Panc1 (cell line): ENCODE measurements around the gene FKBP5. TPM values are rescaled to one million over a fixed set of nuclear protein-coding genes. Genes with fewer than 3 reads are reported as not detected.

ENCODE experiments used
- ATAC-seq: fragments of 200-7000 bp; cut with Tn5 transposase; 2 replicates; pipeline ENCODE4 v1.9.1; 2020; ENCODE audit warnings: mild to moderate bottlenecking, moderate library complexity
- BruUV-seq: library from RNA; stranded (reverse); fragments of 400-500 nt; replicated peaks from 2 replicates; lab custom pipeline; 2021; lab: Mats Ljungman, UMichigan
- CTCF ChIA-PET: fragments of 300-600 bp; sonication (Branson Sonifier 250); formaldehyde crosslinking; loops from one replicate; lab custom pipeline; 2022; ENCODE audit warnings: antibody characterized with exemption; lab: Charles Lee
- POLR2A ChIA-PET: fragments of 300-600 bp; sonication (Branson Sonifier 250); formaldehyde crosslinking; loops from one replicate; lab custom pipeline; 2022; ENCODE audit warnings: antibody characterized with exemption; lab: Charles Lee
- DNase-seq: peaks from one replicate; pipeline ENCODE4 v3.0.0-alpha.2; 2010; ENCODE audit warnings: low read depth, low spot score
- H3K27ac ChIP-seq: 2 replicates; pipeline ENCODE4 v1.5.1; 2011; ENCODE audit warnings: mild to moderate bottlenecking, low read length, inconsistent platforms
- H3K27me3 ChIP-seq: fragments of 200-500 bp; sonication (Bioruptor generic); 2 replicates; pipeline ENCODE4 v1.6.0; 2014; ENCODE audit warnings: low read length, inconsistent platforms; ENCODE audit not compliant: control insufficient read depth, insufficient read depth
- H3K36me3 ChIP-seq: fragments of 200-500 bp; sonication (Bioruptor generic); 2 replicates; pipeline ENCODE4 v1.5.1; 2014; ENCODE audit warnings: inconsistent platforms, mild to moderate bottlenecking, low read length, moderate library complexity; ENCODE audit not compliant: control insufficient read depth, insufficient read depth
- H3K4me1 ChIP-seq: 2 replicates; pipeline ENCODE4 v1.5.1; 2011; ENCODE audit warnings: inconsistent platforms, mild to moderate bottlenecking, low read length, moderate library complexity; ENCODE audit not compliant: control insufficient read depth, insufficient read depth
- H3K4me3 ChIP-seq, 2 experiments: 2 replicates each; pipeline ENCODE4 v1.5.1; 2011 to 2012; ENCODE audit warnings: low read depth in 2 of 2, low read length in 2 of 2, mild to moderate bottlenecking in 2 of 2, inconsistent platforms in 1 of 2, moderate library complexity in 1 of 2
- H3K9me3 ChIP-seq: fragments of 200-500 bp; sonication (Bioruptor generic); 2 replicates; pipeline ENCODE4 v1.5.1; 2014; ENCODE audit warnings: low read depth, mild to moderate bottlenecking, inconsistent platforms, low read length, moderate library complexity; ENCODE audit not compliant: control insufficient read depth, insufficient read depth
- POLR2AphosphoS5 ChIP-seq: IDR thresholded peaks from 2 replicates; pipeline ENCODE4 v1.6.1; 2012; ENCODE audit warnings: mild to moderate bottlenecking, low read depth, low read length, moderate library complexity
- SIN3A ChIP-seq: IDR thresholded peaks from 2 replicates; pipeline ENCODE4 v1.6.1; 2012; ENCODE audit warnings: low read depth, mild to moderate bottlenecking, low read length, moderate library complexity, borderline replicate concordance; ENCODE audit not compliant: insufficient read depth
- TCF7L2 ChIP-seq: IDR thresholded peaks from 2 replicates; pipeline ENCODE4 v1.6.1; 2011; ENCODE audit warnings: mild to moderate bottlenecking, low read depth, low read length, inconsistent platforms
- in situ Hi-C: cut with HindIII; loops from 2 replicates; pipeline ENCODE4 v1.10.0; 2016; ENCODE audit warnings: low sequenced_read_pairs, low pct_unique_long_range_greater_than_20kb
- intact Hi-C: fragments of 100-400 bp; cut with micrococcal nuclease; formaldehyde crosslinking; loops from one replicate; pipeline ENCODE4 v1.10.0; 2022; ENCODE audit not compliant: unreplicated experiment
- total RNA-seq: library from RNA; stranded (reverse); gene quantifications from one replicate; pipeline ENCODE4 v1.2.1, GENCODE V29; 2021; ENCODE audit not compliant: unreplicated experiment
- TF ChIP-seq, protein P1 (sequence below), 2 experiments: IDR thresholded peaks; 2 replicates each; pipeline ENCODE4 v1.6.1; 2011 to 2012; ENCODE audit warnings: low read depth in 2 of 2, control low read depth in 1 of 2, low read length in 1 of 2, mild to moderate bottlenecking in 1 of 2, moderate library complexity in 1 of 2; ENCODE audit not compliant: insufficient read depth in 1 of 2
- TF ChIP-seq, protein P2 (sequence below): fragments of 450-650 bp; IDR thresholded peaks from 2 replicates; pipeline ENCODE4 v1.5.1; 2017; ENCODE audit warnings: mild to moderate bottlenecking

The FKBP5 gene
- total RNA-seq, 1 experiment from 2014 or later = 25.2 TPM

DNA sequence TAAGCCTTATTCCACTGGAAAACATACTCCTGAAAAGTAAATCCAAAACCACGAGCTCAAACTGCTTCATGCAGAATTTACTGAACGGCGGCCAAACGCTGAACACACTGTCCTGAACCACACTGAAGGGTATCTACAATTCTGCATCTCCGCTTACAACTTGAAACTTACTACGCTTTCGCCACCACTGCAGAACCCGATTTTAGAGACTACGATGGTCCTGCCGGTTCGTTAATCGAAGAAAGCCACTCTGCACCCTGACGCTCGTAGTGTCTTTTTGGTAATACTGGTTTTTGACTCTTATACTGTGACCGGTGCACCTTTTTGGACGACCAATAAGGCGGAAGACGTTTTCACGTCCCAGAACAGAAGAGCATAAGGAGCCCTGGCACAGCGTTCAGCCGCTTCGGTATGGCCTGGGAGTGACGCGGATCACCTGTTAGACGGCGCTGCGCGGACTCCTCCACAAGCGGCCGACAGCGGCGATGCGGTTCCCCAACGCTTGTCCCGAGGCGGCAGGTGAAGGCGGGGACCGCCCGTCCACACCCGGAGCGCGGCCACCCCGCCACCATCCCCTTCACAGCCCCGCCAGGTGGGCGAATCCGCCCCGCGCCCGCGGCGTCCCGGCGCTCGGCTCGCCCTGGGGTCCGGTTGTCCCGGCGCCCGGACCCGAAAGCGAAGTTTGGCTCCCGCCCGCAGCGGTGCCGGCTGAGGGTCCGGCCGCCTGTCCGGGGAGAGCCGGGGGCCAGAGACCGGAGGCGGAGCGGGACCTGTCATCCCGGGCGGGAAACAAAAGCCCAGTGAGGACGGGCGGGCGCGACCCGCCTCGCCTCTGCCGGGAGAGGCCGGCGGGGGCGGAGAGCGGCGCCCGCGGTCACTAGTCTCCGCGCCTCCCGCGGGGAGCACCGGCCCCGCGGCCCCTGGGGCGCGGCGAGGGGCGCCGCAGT lies 784 bp downstream of the FKBP5 start:
- Histone ChIP-seq H3K4me3 (peak overlapping the region; percentile 72 to 86), H3K36me3 (no peaks in the 10 kb centered on the region; the same call in 1 of the 2 replicates), H3K27me3 (no peaks in the 10 kb centered on the region), H3K27ac (peak overlapping the region; percentile 74), H3K4me1 (peaks cover 13% of the 10 kb centered on the region; the same call in 1 of the 2 replicates), H3K9me3 (no peaks in the 10 kb centered on the region)
- in situ Hi-C loops (no loop called here), intact Hi-C loops (loop anchor here (5.0 kb wide), 1 partner anchor 49 kb away; the partner anchor contains the start of gene ARMC12)
- DNase-seq = no peak
- no TSS peak for BruUV-seq
- 0 out of 2 replicates have a peak, but pooled peaks have one; percentile 1 for TF ChIP-seq SIN3A
- no peak for TF ChIP-seq POLR2AphosphoS5
- TF ChIP-seq, protein P1, sequence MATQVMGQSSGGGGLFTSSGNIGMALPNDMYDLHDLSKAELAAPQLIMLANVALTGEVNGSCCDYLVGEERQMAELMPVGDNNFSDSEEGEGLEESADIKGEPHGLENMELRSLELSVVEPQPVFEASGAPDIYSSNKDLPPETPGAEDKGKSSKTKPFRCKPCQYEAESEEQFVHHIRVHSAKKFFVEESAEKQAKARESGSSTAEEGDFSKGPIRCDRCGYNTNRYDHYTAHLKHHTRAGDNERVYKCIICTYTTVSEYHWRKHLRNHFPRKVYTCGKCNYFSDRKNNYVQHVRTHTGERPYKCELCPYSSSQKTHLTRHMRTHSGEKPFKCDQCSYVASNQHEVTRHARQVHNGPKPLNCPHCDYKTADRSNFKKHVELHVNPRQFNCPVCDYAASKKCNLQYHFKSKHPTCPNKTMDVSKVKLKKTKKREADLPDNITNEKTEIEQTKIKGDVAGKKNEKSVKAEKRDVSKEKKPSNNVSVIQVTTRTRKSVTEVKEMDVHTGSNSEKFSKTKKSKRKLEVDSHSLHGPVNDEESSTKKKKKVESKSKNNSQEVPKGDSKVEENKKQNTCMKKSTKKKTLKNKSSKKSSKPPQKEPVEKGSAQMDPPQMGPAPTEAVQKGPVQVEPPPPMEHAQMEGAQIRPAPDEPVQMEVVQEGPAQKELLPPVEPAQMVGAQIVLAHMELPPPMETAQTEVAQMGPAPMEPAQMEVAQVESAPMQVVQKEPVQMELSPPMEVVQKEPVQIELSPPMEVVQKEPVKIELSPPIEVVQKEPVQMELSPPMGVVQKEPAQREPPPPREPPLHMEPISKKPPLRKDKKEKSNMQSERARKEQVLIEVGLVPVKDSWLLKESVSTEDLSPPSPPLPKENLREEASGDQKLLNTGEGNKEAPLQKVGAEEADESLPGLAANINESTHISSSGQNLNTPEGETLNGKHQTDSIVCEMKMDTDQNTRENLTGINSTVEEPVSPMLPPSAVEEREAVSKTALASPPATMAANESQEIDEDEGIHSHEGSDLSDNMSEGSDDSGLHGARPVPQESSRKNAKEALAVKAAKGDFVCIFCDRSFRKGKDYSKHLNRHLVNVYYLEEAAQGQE (IDR thresholded peaks at IDR 0.05; ENCODE audit: insufficient read depth in 1 of 2, low read depth in 2 of 2, low read length in 1 of 2) = no peak
- TF ChIP-seq, protein P2, sequence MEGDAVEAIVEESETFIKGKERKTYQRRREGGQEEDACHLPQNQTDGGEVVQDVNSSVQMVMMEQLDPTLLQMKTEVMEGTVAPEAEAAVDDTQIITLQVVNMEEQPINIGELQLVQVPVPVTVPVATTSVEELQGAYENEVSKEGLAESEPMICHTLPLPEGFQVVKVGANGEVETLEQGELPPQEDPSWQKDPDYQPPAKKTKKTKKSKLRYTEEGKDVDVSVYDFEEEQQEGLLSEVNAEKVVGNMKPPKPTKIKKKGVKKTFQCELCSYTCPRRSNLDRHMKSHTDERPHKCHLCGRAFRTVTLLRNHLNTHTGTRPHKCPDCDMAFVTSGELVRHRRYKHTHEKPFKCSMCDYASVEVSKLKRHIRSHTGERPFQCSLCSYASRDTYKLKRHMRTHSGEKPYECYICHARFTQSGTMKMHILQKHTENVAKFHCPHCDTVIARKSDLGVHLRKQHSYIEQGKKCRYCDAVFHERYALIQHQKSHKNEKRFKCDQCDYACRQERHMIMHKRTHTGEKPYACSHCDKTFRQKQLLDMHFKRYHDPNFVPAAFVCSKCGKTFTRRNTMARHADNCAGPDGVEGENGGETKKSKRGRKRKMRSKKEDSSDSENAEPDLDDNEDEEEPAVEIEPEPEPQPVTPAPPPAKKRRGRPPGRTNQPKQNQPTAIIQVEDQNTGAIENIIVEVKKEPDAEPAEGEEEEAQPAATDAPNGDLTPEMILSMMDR = no peak
- no peak for TF ChIP-seq TCF7L2
- ATAC-seq = peak; percentile 78
- ChIA-PET CTCF (interaction anchor here (0.7 to 1.6 kb wide), 2 partner anchors 24 to 48 kb away, joined by 4 to 9 read pairs; no protein-coding TSS in a partner anchor), POLR2A (interaction anchor here (0.9 kb wide), 1 partner anchor 19 kb away, joined by 4 read pairs; no protein-coding TSS in a partner anchor)

DNA sequence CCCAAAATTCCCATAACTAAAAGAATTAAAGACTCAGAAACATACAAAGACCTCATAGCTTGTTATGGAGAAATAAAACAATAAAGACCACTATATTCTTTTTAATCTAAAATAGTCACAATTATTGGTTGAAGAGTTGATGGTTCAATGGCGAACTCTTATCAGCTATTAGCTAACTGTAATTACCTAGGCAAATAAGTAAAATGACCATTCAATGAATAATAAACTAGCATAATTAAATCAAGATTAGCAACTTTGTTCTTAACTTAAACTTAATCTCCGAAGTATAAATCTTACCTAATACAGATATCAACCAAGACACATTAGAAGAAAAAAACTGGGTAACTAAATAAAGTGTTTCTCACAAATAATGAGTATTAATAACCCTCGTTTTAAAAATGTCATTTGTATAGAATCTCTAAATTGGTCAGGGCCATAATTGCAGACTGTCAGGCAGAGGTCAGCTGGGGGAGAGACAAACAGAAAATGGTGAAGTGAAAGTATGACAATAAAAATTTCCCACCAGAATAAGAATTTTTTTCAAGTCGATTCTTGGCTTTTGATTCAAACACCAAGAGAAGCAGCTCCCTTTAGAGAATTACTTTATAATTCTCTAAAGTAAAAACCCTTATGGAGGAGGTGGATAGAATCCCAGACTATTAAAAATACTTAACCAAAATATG lies 1.7 kb downstream of the FKBP5 start:
- ChIA-PET POLR2A (interaction anchor here (0.9 kb wide), 1 partner anchor 18 kb away, joined by 4 read pairs; no protein-coding TSS in a partner anchor), CTCF (interaction anchor here (0.7 to 1.6 kb wide), 2 partner anchors 24 to 49 kb away, joined by 4 to 9 read pairs; no protein-coding TSS in a partner anchor)
- peaks cover 13% of the 10 kb centered on the region; the same call in 1 of the 2 replicates for H3K4me1 ChIP-seq
- in situ Hi-C loops = no loop called here
- DNase-seq (no peak), ATAC-seq (no peak)
- no peaks in the 10 kb centered on the region for H3K27me3 ChIP-seq
- no peaks in the 10 kb centered on the region for H3K9me3 ChIP-seq
- intact Hi-C loops = loop anchor here (5.0 kb wide), 1 partner anchor 50 kb away; the partner anchor contains the start of gene ARMC12
- no peaks in the 10 kb centered on the region; the same call in 1 of the 2 replicates for H3K36me3 ChIP-seq
- H3K4me3 ChIP-seq = peak overlapping the region; percentile 72 to 86
- peak overlapping the region; percentile 74 for H3K27ac ChIP-seq
- TF ChIP-seq, protein P1 (IDR thresholded peaks at IDR 0.05; ENCODE audit: insufficient read depth in 1 of 2, low read depth in 2 of 2, low read length in 1 of 2) = no peak
- TF ChIP-seq TCF7L2 = no peak
- no peak for TF ChIP-seq SIN3A
- TF ChIP-seq, protein P2 = no peak
- TF ChIP-seq POLR2AphosphoS5 = no peak
- TSS peak; percentile 87 for BruUV-seq
